ENCODE results near the gene PITPNM1. TPM values are rescaled to one million over a fixed set of nuclear protein-coding genes. Genes with fewer than 3 reads are reported as not detected.

PITPNM1 gene
- total RNA-seq, 1 donor from 2014 or later, result 71.5 TPM

GRCh38 chr11:67499808-67500483, 5.2 kb downstream of the PITPNM1 start:
- no peaks in the 10 kb centered on the region for H3K9me3 ChIP-seq (ENCODE audit: insufficient read depth, low read depth, low read length)
- H3K27ac ChIP-seq (ENCODE audit: low read depth, low read length), result no peak overlapping the region
- TF ChIP-seq CTCF (IDR thresholded peaks at IDR 0.05; ENCODE audit: insufficient read depth, low read depth, low read length) (no peak), EZH2 (IDR thresholded peaks at IDR 0.05; ENCODE audit: insufficient read depth, low read length) (no peak)
- FAIRE-seq (no peak), DNase-seq (ENCODE audit: low read depth) (no peak)
- no peaks in the 10 kb centered on the region for H3K27me3 ChIP-seq (ENCODE audit: insufficient read depth, low read length)
- H3K79me2 ChIP-seq (ENCODE audit: insufficient read depth, low read length), result peaks cover 18% of the 10 kb centered on the region
- no peak overlapping the region for H3K4me2 ChIP-seq (ENCODE audit: low read length)
- H3K9ac ChIP-seq (ENCODE audit: low read length), result no peak overlapping the region
- H3K9me3 Mint-ChIP-seq (ENCODE audit: unreplicated experiment), result no peaks in the 10 kb centered on the region
- H3K4me1 Mint-ChIP-seq (ENCODE audit: low read depth, unreplicated experiment), result no peaks in the 10 kb centered on the region
- H2AFZ ChIP-seq (ENCODE audit: low read depth, low read length), result no peak overlapping the region
- H3K36me3 ChIP-seq (ENCODE audit: insufficient read depth, low read length), result peaks cover 2% of the 10 kb centered on the region
- H4K20me1 ChIP-seq (ENCODE audit: insufficient read depth, low read length), result peaks cover 28% of the 10 kb centered on the region
- no peaks in the 10 kb centered on the region for H3K27me3 Mint-ChIP-seq (ENCODE audit: low read depth, unreplicated experiment)
- peaks cover 14% of the 10 kb centered on the region for H3K36me3 Mint-ChIP-seq (ENCODE audit: low read depth, unreplicated experiment)
- no peak overlapping the region for H3K27ac Mint-ChIP-seq (ENCODE audit: unreplicated experiment)
- no peak overlapping the region for H3K4me3 ChIP-seq (ENCODE audit: insufficient read depth, low read depth, low read length)
- no peak overlapping the region for H3K4me3 Mint-ChIP-seq (ENCODE audit: unreplicated experiment)
- H3K4me1 ChIP-seq (ENCODE audit: insufficient read depth, low read length), result peaks cover 10% of the 10 kb centered on the region

- no peak for FAIRE-seq
- DNase-seq (ENCODE audit: low read depth), result no peak
- no peak overlapping the region for H2AFZ ChIP-seq (ENCODE audit: low read depth, low read length)
These were observed 6.6 kb downstream of the PITPNM1 start for GRCh38 chr11:67498544-67498972.

More at GRCh38 chr11:67498544-67498972, 6.6 kb downstream of the PITPNM1 start:
- no peaks in the 10 kb centered on the region for H3K9me3 ChIP-seq (ENCODE audit: insufficient read depth, low read depth, low read length)
- H3K36me3 ChIP-seq (ENCODE audit: insufficient read depth, low read length), result peaks cover 2% of the 10 kb centered on the region
- H3K27ac ChIP-seq (ENCODE audit: low read depth, low read length), result no peak overlapping the region
- H3K4me3 ChIP-seq (ENCODE audit: insufficient read depth, low read depth, low read length), result no peak overlapping the region
- Mint-ChIP-seq H3K9me3 (ENCODE audit: unreplicated experiment) (no peaks in the 10 kb centered on the region), H3K36me3 (ENCODE audit: low read depth, unreplicated experiment) (peaks cover 14% of the 10 kb centered on the region), H3K4me1 (ENCODE audit: low read depth, unreplicated experiment) (no peaks in the 10 kb centered on the region), H3K27ac (ENCODE audit: unreplicated experiment) (no peak overlapping the region), H3K27me3 (ENCODE audit: low read depth, unreplicated experiment) (no peaks in the 10 kb centered on the region), H3K4me3 (ENCODE audit: unreplicated experiment) (no peak overlapping the region)
- H4K20me1 ChIP-seq (ENCODE audit: insufficient read depth, low read length), result peaks cover 23% of the 10 kb centered on the region
- H3K79me2 ChIP-seq (ENCODE audit: insufficient read depth, low read length), result peaks cover 9% of the 10 kb centered on the region
- H3K4me2 ChIP-seq (ENCODE audit: low read length), result no peak overlapping the region
- no peak overlapping the region for H3K9ac ChIP-seq (ENCODE audit: low read length)
- H3K27me3 ChIP-seq (ENCODE audit: insufficient read depth, low read length), result no peaks in the 10 kb centered on the region
- no peak for TF ChIP-seq EZH2 (IDR thresholded peaks at IDR 0.05; ENCODE audit: insufficient read depth, low read length)
- TF ChIP-seq CTCF (IDR thresholded peaks at IDR 0.05; ENCODE audit: insufficient read depth, low read depth, low read length), result no peak
- peaks cover 6% of the 10 kb centered on the region for H3K4me1 ChIP-seq (ENCODE audit: insufficient read depth, low read length)

All from astrocyte (in vitro differentiated cells and primary cell).